Osteoblast (primary cell): ENCODE data around the gene SAXO1. TPM values are rescaled to one million over a fixed set of nuclear protein-coding genes. Genes with fewer than 3 reads are reported as not detected.

Source experiments
- DNase-seq: peaks from one replicate; pipeline ENCODE4 v3.0.0; 2011; ENCODE audit warnings: low spot score, mixed read lengths; ENCODE audit not compliant: insufficient read length; ENCODE audit errors: missing footprints
- H2AFZ ChIP-seq: 2 replicates; pipeline ENCODE4 v1.6.0; 2011; ENCODE audit warnings: mild to moderate bottlenecking, low read length
- H3K27ac ChIP-seq: 2 replicates; pipeline ENCODE4 v1.5.1; 2011; ENCODE audit warnings: mild to moderate bottlenecking, low read depth, low read length, moderate library complexity
- H3K27me3 ChIP-seq: 2 replicates; pipeline ENCODE4 v1.6.0; 2012; ENCODE audit warnings: mild to moderate bottlenecking, control low read depth, inconsistent platforms, low read length, moderate library complexity; ENCODE audit not compliant: insufficient read depth
- H3K36me3 ChIP-seq: 2 replicates; pipeline ENCODE4 v1.5.1; 2011; ENCODE audit warnings: mild to moderate bottlenecking, low read length, control low read depth, moderate library complexity; ENCODE audit not compliant: insufficient read depth
- H3K4me1 ChIP-seq: 2 replicates; pipeline ENCODE4 v1.5.1; 2011; ENCODE audit warnings: mild to moderate bottlenecking, low read length, control low read depth, moderate library complexity; ENCODE audit not compliant: insufficient read depth
- H3K4me2 ChIP-seq: 2 replicates; pipeline ENCODE4 v1.6.0; 2011; ENCODE audit warnings: mild to moderate bottlenecking, low read length; ENCODE audit not compliant: insufficient read depth
- H3K4me3 ChIP-seq: fragments of 200-600 bp; sonication (generic); 3 replicates; pipeline ENCODE4 v1.5.1; 2012; ENCODE audit warnings: mild to moderate bottlenecking, low read length, inconsistent platforms; ENCODE audit not compliant: insufficient read depth
- H3K79me2 ChIP-seq: 2 replicates; pipeline ENCODE4 v1.6.0; 2012; ENCODE audit warnings: mild to moderate bottlenecking, low read length, control low read depth, inconsistent platforms; ENCODE audit not compliant: insufficient read depth
- H3K9me3 ChIP-seq: 2 replicates; pipeline ENCODE4 v1.5.1; 2011; ENCODE audit warnings: low read depth, low read length, control low read depth
- H4K20me1 ChIP-seq: 2 replicates; pipeline ENCODE4 v1.6.0; 2012; ENCODE audit warnings: mild to moderate bottlenecking, low read length, control low read depth; ENCODE audit not compliant: insufficient read depth
- total RNA-seq: library from RNA; depleted of rRNA; stranded (reverse); fragments of >200 nt; gene quantifications from 2 replicates; pipeline ENCODE4 v1.2.3, GENCODE V29; 2012
- TF ChIP-seq, protein P1 (sequence below): IDR thresholded peaks from 2 replicates; pipeline ENCODE4 v1.5.1; 2011; ENCODE audit warnings: mild to moderate bottlenecking, low read depth, low read length, moderate library complexity; ENCODE audit errors: extremely low read depth

Gene SAXO1
- total RNA-seq, 1 donor, result under 0.01 TPM

DNA sequence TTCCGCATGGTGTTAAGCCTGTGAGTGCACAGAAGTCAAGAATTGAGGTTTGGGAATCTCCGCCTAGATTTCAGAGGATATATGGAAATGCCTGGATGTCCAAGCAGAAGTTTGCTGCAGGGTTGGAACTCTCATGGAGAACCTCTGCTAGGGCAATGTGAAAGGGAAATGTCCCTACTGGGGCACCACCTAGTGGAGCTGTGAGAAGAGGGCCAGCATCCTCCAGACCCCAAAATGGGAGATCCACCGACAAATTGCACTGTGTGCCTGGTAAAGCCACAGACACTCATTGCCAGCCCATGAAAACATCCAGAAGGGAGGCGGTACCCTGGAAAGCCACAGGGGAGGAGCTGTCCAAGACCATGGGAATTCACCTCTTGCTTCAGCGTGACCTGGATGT is 3.6 kb upstream of the SAXO1 start:
- no peak overlapping the region for H3K4me2 ChIP-seq
- no peaks in the 10 kb centered on the region for H3K4me1 ChIP-seq
- H3K36me3 ChIP-seq, result no peaks in the 10 kb centered on the region
- TF ChIP-seq, protein P1, sequence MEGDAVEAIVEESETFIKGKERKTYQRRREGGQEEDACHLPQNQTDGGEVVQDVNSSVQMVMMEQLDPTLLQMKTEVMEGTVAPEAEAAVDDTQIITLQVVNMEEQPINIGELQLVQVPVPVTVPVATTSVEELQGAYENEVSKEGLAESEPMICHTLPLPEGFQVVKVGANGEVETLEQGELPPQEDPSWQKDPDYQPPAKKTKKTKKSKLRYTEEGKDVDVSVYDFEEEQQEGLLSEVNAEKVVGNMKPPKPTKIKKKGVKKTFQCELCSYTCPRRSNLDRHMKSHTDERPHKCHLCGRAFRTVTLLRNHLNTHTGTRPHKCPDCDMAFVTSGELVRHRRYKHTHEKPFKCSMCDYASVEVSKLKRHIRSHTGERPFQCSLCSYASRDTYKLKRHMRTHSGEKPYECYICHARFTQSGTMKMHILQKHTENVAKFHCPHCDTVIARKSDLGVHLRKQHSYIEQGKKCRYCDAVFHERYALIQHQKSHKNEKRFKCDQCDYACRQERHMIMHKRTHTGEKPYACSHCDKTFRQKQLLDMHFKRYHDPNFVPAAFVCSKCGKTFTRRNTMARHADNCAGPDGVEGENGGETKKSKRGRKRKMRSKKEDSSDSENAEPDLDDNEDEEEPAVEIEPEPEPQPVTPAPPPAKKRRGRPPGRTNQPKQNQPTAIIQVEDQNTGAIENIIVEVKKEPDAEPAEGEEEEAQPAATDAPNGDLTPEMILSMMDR, result peak; percentile 12
- H3K27ac ChIP-seq, result no peak overlapping the region
- H3K4me3 ChIP-seq, result no peak overlapping the region
- H3K79me2 ChIP-seq, result no peaks in the 10 kb centered on the region
- H2AFZ ChIP-seq, result no peak overlapping the region
- no peaks in the 10 kb centered on the region for H3K9me3 ChIP-seq
- no peaks in the 10 kb centered on the region for H3K27me3 ChIP-seq
- no peaks in the 10 kb centered on the region for H4K20me1 ChIP-seq
- no peak for DNase-seq

DNA sequence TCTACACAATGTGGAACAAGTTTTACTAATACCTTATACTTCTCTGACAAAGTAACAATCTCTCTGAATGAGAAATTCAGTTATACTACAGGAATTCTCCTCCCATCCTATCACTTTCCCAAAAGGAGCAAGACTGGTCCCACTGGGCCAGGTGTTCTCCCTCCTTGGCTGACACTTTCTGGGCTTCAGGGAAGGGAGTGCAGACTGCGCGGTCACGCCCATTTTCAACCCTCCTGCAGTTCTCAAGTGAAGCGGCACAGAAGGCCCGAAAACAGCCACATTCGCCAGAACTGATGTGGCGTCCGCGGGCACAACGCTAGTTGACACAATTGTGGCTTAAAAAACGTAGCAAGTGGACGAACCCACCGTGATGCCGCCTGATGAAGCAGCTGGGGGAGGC is 603 bp downstream of the SAXO1 start:
- TF ChIP-seq, protein P1, result no peak
- no peak overlapping the region for H3K4me3 ChIP-seq
- H3K36me3 ChIP-seq, result no peaks in the 10 kb centered on the region
- no peaks in the 10 kb centered on the region for H3K27me3 ChIP-seq
- no peak overlapping the region for H2AFZ ChIP-seq
- no peaks in the 10 kb centered on the region for H4K20me1 ChIP-seq
- no peak for DNase-seq
- H3K4me2 ChIP-seq, result no peak overlapping the region
- H3K79me2 ChIP-seq, result no peaks in the 10 kb centered on the region
- H3K4me1 ChIP-seq, result peaks cover 5% of the 10 kb centered on the region
- no peak overlapping the region for H3K27ac ChIP-seq
- H3K9me3 ChIP-seq, result no peaks in the 10 kb centered on the region

DNA sequence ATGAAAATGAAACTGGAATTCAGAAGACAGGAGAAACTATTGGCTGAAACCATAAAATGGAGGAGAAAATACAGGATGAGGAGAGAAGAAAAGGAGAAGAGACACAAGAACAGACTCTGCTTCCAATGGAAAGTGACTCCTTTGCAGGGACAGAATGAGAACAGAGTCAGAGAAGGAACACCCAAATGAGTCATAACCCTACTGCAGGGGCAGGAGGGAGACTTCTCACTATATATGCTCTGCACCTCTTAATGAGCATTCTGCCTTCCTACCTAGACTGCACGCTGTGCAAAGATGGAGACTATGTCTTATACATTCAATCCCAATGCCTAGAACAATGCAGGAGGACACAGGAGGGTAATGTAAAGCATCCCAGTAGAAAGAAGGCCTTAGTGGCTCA is 2.1 kb downstream of the SAXO1 start:
- Histone ChIP-seq H3K4me2 (no peak overlapping the region), H3K9me3 (no peaks in the 10 kb centered on the region), H3K27me3 (no peaks in the 10 kb centered on the region), H3K36me3 (no peaks in the 10 kb centered on the region), H4K20me1 (no peaks in the 10 kb centered on the region), H3K27ac (no peak overlapping the region), H3K4me1 (peaks cover 12% of the 10 kb centered on the region), H3K4me3 (no peak overlapping the region), H3K79me2 (no peaks in the 10 kb centered on the region), H2AFZ (peak overlapping the region; percentile 47)
- DNase-seq, result peak; percentile 89
- TF ChIP-seq, protein P1, result no peak

DNA sequence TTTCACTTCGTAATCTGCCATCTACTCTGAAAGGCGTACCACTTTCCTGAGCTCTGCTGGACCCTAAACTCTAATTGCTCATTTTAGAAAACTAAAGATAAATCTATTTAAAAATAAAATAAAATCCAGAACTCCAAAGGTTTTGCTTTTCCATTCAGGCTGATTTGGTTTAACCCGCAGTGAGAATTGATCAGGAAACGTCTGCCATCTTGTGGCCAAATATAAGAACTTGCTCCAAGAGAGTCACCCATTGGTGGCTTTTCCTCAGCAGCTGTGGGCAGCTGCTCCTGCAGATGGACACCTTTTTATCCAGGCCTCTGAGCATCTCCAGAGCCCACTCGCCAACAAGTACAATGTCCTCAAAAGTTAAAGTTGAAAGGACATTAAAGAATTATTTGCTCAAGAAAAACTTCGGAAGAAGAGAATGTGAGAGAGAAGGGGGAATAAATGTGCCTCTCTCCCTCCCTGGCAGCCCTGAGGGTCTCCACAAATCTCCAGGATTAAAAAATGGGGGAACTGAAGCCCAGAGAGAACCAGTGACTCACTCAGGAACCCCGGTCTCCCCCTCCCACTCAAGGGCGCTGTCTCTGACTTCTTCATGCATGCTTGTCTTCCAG is 4.1 kb downstream of the SAXO1 start:
- no peaks in the 10 kb centered on the region for H4K20me1 ChIP-seq
- no peak overlapping the region for H3K4me3 ChIP-seq
- H3K27ac ChIP-seq, result no peak overlapping the region
- no peaks in the 10 kb centered on the region for H3K79me2 ChIP-seq
- peak overlapping the region; percentile 32 for H3K4me2 ChIP-seq
- peak; percentile 95 for DNase-seq
- H3K36me3 ChIP-seq, result no peaks in the 10 kb centered on the region
- no peaks in the 10 kb centered on the region for H3K9me3 ChIP-seq
- no peaks in the 10 kb centered on the region for H3K27me3 ChIP-seq
- peak overlapping the region; percentile 67 for H2AFZ ChIP-seq
- peaks cover 12% of the 10 kb centered on the region for H3K4me1 ChIP-seq
- TF ChIP-seq, protein P1, result peak; percentile 77
